Left renal cortex interstitium (tissue), 4 donors: ENCODE measurements around the gene STX7. TPM values are rescaled to one million over a fixed set of nuclear protein-coding genes. Genes with fewer than 3 reads are reported as not detected.

Experiments
- DNase-seq, 4 donors: peaks; one replicate each; pipeline ENCODE4 v3.0.0-alpha.2; 2013; ENCODE audit warnings: low read depth in 4 of 4, low spot score in 2 of 4, missing footprints in 1 of 4
- polyA plus RNA-seq, 4 donors: library from polyadenylated mRNA; unstranded; fragments of 120-200 nt; gene quantifications; one replicate each; pipeline ENCODE4 v1.2.1, GENCODE V29; 2013; ENCODE audit not compliant: insufficient read length in 4 of 4

Gene STX7
- polyA plus RNA-seq, 4 donors = 80.2 to 101 (median 86.0) TPM

GRCh38 chr6:132418235-132418965 lies 94.5 kb downstream of the STX7 start:
- DNase-seq = no peak

DNA sequence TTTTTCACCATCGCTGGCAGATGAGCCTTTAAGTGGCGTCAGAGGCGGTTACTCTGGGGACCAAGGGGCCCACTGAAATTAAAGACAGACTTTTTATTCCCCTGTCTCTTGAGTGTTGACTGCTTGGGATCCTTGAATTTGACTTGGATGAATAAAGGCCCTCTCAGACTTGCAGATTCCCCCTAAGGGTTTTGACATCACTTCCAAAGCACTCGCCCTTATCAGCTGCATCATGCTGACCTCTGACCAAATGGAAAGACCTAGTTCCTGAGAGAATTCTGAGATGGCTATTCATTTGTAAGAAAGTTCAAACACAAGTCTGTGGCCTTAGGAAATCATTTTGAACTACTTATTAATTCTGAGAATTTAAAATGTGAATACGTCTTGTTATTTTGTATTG lies 98.2 kb downstream of the STX7 start:
- DNase-seq = no peak

- no peak for DNase-seq
These were observed 98.6 kb downstream of the STX7 start for GRCh38 chr6:132414322-132414721.

- no peak for DNase-seq
These were observed 99.5 kb downstream of the STX7 start for GRCh38 chr6:132413499-132413802.

- DNase-seq = no peak
These were observed 100.0 kb downstream of the STX7 start for GRCh38 chr6:132412656-132413498.

GRCh38 chr6:132411296-132411695 lies 101.6 kb downstream of the STX7 start:
- DNase-seq = no peak

DNA sequence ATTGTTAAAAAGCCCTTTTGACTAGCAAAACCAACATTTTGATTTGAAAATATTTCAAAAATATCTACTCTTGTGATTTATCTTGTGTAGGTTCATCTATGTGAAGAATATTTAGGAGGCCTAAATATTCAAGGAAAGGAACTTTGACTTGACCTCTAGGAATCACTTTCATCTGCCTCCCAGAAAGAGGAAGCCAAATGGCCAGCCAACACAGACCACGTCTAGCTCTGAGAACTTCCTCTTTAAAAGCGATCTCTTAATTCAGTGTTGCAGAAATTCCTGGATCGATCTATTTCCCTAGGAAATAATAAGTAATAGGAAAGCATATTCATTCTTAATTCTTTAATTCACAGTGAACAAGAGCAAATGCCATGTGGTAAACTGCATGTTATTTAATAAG lies 102.1 kb downstream of the STX7 start:
- no peak for DNase-seq

DNA sequence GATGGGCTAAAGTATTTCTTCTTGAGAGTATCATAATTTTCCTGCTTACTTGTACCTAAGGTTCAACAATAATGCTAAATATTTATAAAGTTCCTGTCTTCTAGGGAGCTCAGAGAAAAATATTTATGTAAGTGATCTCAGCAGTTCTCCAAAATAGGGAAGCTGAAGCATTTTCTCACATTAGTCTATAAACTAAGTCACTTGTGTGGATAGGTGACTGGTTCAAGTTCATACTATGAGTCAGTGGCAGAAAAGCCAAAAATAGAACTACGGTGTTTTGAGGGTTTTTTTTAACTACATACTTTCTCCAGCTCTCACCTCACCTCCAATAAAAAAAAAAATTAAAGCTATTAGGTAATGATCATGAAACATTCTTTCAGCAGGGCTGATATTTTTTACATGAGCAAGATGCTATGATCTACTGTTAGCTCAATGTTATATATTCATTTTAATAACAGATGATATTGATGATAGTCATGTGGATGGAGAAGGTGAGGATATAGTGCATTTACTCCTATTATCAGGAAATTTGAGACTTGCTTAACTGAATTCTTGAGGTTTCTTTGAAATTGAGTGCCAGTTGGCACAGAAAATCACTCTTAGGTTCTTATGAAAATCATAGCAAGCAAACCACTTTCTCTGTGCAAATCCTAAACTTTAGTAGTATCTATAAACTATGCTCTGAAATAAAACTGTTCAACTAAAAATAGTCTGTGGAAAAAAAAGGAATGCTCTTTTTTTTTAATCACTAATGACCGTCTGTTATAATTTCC lies 107.6 kb downstream of the STX7 start:
- DNase-seq = no peak

DNA sequence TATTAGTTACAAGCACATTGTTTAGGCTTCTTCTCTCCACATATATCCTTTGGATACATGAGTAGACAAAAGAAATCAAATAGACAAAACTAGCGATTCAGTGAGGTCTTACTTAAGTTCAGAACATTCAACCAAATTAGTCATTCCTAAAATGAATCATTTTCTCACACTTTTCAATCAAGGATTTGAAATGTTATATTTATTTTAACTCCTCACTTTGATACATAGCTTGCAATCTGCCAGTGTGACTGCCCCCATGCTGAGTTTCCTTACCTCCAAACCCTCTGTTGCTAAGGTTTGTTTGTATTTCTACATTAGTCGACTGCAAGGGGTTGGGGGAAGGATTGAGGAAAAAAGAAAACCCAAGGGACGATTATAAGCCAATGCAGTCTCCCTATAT lies 108.2 kb downstream of the STX7 start:
- no peak for DNase-seq

- no peak for DNase-seq
These were observed 108.6 kb downstream of the STX7 start for GRCh38 chr6:132404330-132404729.

GRCh38 chr6:132401618-132402285 lies 111.2 kb downstream of the STX7 start:
- DNase-seq = peak in 1 of 4 donors; percentile 38

DNA sequence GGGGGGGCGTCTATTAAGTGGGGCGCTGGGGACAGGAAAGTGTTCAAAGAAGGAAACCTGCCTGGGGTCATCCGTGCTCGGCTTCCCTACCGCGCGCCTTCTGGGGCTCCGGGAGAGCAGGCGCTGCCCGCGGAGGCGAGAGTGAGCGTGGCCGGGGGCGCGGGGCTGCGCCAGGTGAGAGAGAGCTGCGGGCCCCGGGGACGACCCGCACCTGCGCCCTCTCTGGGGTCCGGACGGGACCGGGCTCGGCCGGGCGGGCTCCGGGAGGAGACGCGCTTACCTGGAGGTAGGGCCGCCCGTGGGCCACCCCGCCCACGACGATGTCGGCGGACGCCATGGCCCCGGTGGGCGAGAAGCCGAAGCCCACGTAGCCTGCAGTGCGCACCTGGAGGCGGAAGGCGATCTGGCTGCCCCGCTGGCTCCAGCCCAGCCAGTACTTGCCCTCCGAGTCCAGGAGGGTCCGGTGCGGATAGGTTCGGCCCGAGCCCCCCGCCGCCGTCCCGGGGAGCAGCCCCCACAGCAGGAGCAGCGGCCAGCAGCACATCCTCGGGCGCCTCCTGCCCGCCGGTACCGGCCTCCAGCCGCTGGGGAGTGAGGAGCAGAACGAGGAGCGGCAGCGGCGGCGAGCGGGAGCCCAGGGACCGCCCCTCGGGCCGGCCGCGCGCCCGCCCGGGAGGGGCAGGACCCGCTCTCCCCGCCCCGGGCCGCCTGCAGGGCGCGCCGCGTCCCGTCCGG lies 111.9 kb downstream of the STX7 start, which contains the start of gene MOXD1:
TSS of gene MOXD1 (minus strand) at position 593 of the 735 bp plus-strand sequence. CDS start at position 544, 49 bp downstream.
- peak in 1 of 4 donors; percentile 40 for DNase-seq

- DNase-seq = no peak
These were observed 112.4 kb downstream of the STX7 start for GRCh38 chr6:132400555-132400882.

DNA sequence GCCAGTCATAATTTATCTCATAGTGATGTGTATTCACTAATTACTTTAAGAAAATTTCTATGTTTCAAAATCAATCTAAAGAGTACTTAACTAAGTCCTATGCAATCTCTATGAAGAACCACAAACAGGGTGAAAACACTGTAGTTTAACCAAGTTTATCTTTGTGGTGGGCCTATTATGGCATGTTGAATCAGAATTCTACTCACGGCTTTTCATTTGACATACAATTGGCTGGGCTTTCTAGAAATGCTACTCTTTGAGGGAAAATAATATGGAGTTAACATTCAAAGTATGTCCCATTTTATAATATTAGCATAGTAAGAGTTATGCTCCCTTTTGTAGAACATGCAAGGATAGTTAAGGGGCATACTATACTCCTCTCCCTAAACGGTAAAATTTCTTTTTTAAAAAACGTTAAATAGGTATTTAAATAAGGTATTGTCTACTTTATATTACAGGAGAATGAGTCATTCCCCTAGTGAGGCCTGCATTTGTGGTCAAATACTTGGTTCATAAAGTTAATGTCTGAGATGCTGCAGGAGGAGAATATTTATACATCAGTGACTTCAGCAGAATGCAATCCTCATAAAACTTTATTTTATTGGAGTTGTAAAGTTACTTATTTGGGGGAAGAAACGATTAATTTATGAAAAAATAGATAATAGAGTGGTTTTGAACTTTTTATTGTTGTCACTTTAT lies 113.4 kb downstream of the STX7 start:
- DNase-seq = no peak

Other genes starting within 250 kb of the STX7 start
- 100 to 1,000 TPM; 172 to 315 (median 236) TPM for gene MOXD1, start 111.6 kb downstream of the STX7 start, polyA plus RNA-seq
- gene TAAR9, start 25.2 kb upstream of the STX7 start, polyA plus RNA-seq = not detected
- gene TAAR8, start 39.6 kb upstream of the STX7 start, polyA plus RNA-seq = not detected
- gene TAAR6, start 57.2 kb upstream of the STX7 start, polyA plus RNA-seq = under 1 TPM in 1 of 4 donors, not detected in 3; 0.16 TPM
- gene TAAR5, start 76.6 kb upstream of the STX7 start, polyA plus RNA-seq = not detected
- not detected for gene TAAR2, start 111.2 kb upstream of the STX7 start, polyA plus RNA-seq
- gene TAAR1, start 146.1 kb upstream of the STX7 start, polyA plus RNA-seq = not detected
- gene VNN1, start 200.9 kb upstream of the STX7 start, polyA plus RNA-seq = under 1 TPM; 0.08 to 0.37 (median 0.18) TPM
- gene VNN2, start 244.8 kb upstream of the STX7 start, polyA plus RNA-seq = 1 to 10 TPM; 1.8 to 4.0 (median 2.7) TPM